PC-3 (cell line): ENCODE measurements around the gene ETV6. TPM values are rescaled to one million over a fixed set of nuclear protein-coding genes. Genes with fewer than 3 reads are reported as not detected.

ENCODE experiments used
- ATAC-seq: fragments of 200-7000 bp; cut with Tn5 transposase; 2 replicates; pipeline ENCODE4 v1.9.1; 2020; ENCODE audit warnings: mild to moderate bottlenecking, moderate library complexity
- BruUV-seq: library from RNA; stranded (reverse); fragments of 400-500 nt; replicated peaks from 2 replicates; lab custom pipeline; 2021; lab: Mats Ljungman, UMichigan
- CTCF ChIA-PET: fragments of 300-600 bp; sonication (Branson Sonifier 250); formaldehyde crosslinking; loops from one replicate; lab custom pipeline; 2022; ENCODE audit warnings: antibody characterized with exemption; lab: Charles Lee
- POLR2A ChIA-PET: fragments of 300-600 bp; sonication (Branson Sonifier 250); formaldehyde crosslinking; loops from one replicate; lab custom pipeline; 2022; ENCODE audit warnings: antibody characterized with exemption; ENCODE audit not compliant: unreplicated experiment; lab: Charles Lee
- DNase-seq: peaks from one replicate; pipeline ENCODE4 v3.0.0-alpha.2; 2015
- H2AFZ ChIP-seq: fragments of 300-600 bp; sonication (generic); 2 replicates; pipeline ENCODE4 v1.6.0; 2016; ENCODE audit warnings: antibody characterized with exemption, low read length
- H3F3A ChIP-seq: fragments of 300-600 bp; sonication (generic); one replicate; pipeline ENCODE4 v1.6.0; 2017; ENCODE audit warnings: antibody characterized with exemption, low read length, control low read depth, mild to moderate bottlenecking; ENCODE audit not compliant: unreplicated experiment
- H3K27ac ChIP-seq: fragments of 300-600 bp; sonication (generic); 2 replicates; pipeline ENCODE4 v1.5.1; 2016; ENCODE audit warnings: mild to moderate bottlenecking, low read length
- H3K27me3 ChIP-seq: fragments of 300-600 bp; sonication (generic); 2 replicates; pipeline ENCODE4 v1.6.1; 2016; ENCODE audit warnings: low read length, mixed read lengths
- H3K36me3 ChIP-seq: fragments of 300-600 bp; sonication (generic); 2 replicates; pipeline ENCODE4 v1.6.1; 2016; ENCODE audit warnings: low read depth, mixed run types, low read length, mixed read lengths
- H3K4me1 ChIP-seq: fragments of 300-600 bp; sonication (generic); 2 replicates; pipeline ENCODE4 v1.5.1; 2016; ENCODE audit warnings: low read length; ENCODE audit not compliant: insufficient read depth
- H3K4me2 ChIP-seq: fragments of 300-600 bp; sonication (generic); 2 replicates; pipeline ENCODE4 v1.6.0; 2016; ENCODE audit warnings: low read length
- H3K4me3 ChIP-seq: fragments of 300-600 bp; sonication (generic); 2 replicates; pipeline ENCODE4 v1.5.1; 2016; ENCODE audit warnings: mild to moderate bottlenecking, low read length, mixed read lengths
- H3K79me2 ChIP-seq: fragments of 300-600 bp; sonication (generic); 2 replicates; pipeline ENCODE4 v1.6.1; 2017; ENCODE audit warnings: low read length, mixed read lengths
- H3K9ac ChIP-seq: fragments of 300-600 bp; sonication (generic); 2 replicates; pipeline ENCODE4 v1.6.0; 2016; ENCODE audit warnings: mild to moderate bottlenecking, low read length
- H3K9me2 ChIP-seq: fragments of 300-600 bp; sonication (generic); replicated peaks from 2 replicates; pipeline ENCODE4 v1.6.1; 2016; ENCODE audit warnings: mixed run types, low read length, mixed read lengths
- H3K9me3 ChIP-seq: fragments of 300-600 bp; sonication (generic); 2 replicates; pipeline ENCODE4 v1.6.1; 2016; ENCODE audit warnings: low read length, mixed read lengths
- H4K20me1 ChIP-seq: fragments of 300-600 bp; sonication (generic); 2 replicates; pipeline ENCODE4 v1.6.1; 2016; ENCODE audit warnings: low read length, mixed read lengths
- CTCF ChIP-seq: fragments of 300-600 bp; sonication (generic); conservative IDR thresholded peaks from 2 replicates; pipeline ENCODE4 v1.5.1; 2017; ENCODE audit warnings: antibody characterized with exemption, low read depth, mild to moderate bottlenecking, low read length
- EZH2 ChIP-seq: fragments of 300-600 bp; sonication (generic); IDR thresholded peaks from one replicate; pipeline ENCODE4 v1.6.1; 2017; ENCODE audit warnings: antibody characterized with exemption, mild to moderate bottlenecking, low read length; ENCODE audit not compliant: unreplicated experiment
- EZH2phosphoT487 ChIP-seq: fragments of 300-600 bp; sonication (generic); IDR thresholded peaks from 2 replicates; pipeline ENCODE4 v1.6.1; 2018; ENCODE audit warnings: mild to moderate bottlenecking, antibody characterized with exemption, low read length, borderline replicate concordance
- intact Hi-C: fragments of 100-400 bp; cut with micrococcal nuclease; formaldehyde crosslinking; loops from 2 replicates; pipeline ENCODE4 v1.9.0; 2023
- total RNA-seq: library from RNA; depleted of rRNA; stranded (reverse); fragments of >200 nt; gene quantifications from 2 replicates; pipeline ENCODE4 v1.2.3, GENCODE V29; 2014

Gene ETV6
- total RNA-seq, 1 experiment from 2014 or later: 5.0 TPM

GRCh38 chr12:11839091-11839641 is 189.7 kb downstream of the ETV6 start:
- H3K36me3 ChIP-seq: no peaks in the 10 kb centered on the region
- H4K20me1 ChIP-seq: no peaks in the 10 kb centered on the region
- DNase-seq (peak; percentile 49), ATAC-seq (peak; percentile 22; the same call in 1 of the 2 replicates)
- no peaks in the 10 kb centered on the region for H3K27me3 ChIP-seq
- no peaks in the 10 kb centered on the region for H3K9me2 ChIP-seq
- no peak overlapping the region for H2AFZ ChIP-seq
- ChIA-PET CTCF (no interaction called here), POLR2A (interaction anchor here (0.6 kb wide), 1 partner anchor 199 kb away, joined by 8 read pairs; no protein-coding TSS in a partner anchor)
- H3F3A ChIP-seq: no peaks in the 10 kb centered on the region
- 0 out of 2 replicates have a peak overlapping the region, but pooled peaks have one; percentile 5 for H3K4me2 ChIP-seq
- no TSS peak for BruUV-seq
- H3K79me2 ChIP-seq: no peaks in the 10 kb centered on the region
- TF ChIP-seq CTCF: no peak
- TF ChIP-seq EZH2: no peak
- TF ChIP-seq EZH2phosphoT487: no peak
- peaks cover 20% of the 10 kb centered on the region for H3K4me1 ChIP-seq
- no peaks in the 10 kb centered on the region for H3K9me3 ChIP-seq
- H3K9ac ChIP-seq: no peak overlapping the region
- H3K4me3 ChIP-seq: no peak overlapping the region
- H3K27ac ChIP-seq: peak overlapping the region; percentile 33; the same call in 1 of the 2 replicates
- intact Hi-C loops: no loop called here

GRCh38 chr12:11840366-11840765 is 190.9 kb downstream of the ETV6 start:
- no peak overlapping the region for H3K27ac ChIP-seq
- no peak for ATAC-seq

More at GRCh38 chr12:11840366-11840765, 190.9 kb downstream of the ETV6 start:
- H3K4me3 ChIP-seq: no peak overlapping the region
- H3F3A ChIP-seq: no peaks in the 10 kb centered on the region
- H3K36me3 ChIP-seq: no peaks in the 10 kb centered on the region
- no peak overlapping the region for H3K9ac ChIP-seq
- ChIA-PET CTCF (no interaction called here), POLR2A (no interaction called here)
- DNase-seq: no peak
- no peak for TF ChIP-seq EZH2phosphoT487
- TF ChIP-seq EZH2: no peak
- TF ChIP-seq CTCF: no peak
- no peaks in the 10 kb centered on the region for H3K27me3 ChIP-seq
- H3K79me2 ChIP-seq: no peaks in the 10 kb centered on the region
- no peaks in the 10 kb centered on the region for H3K9me3 ChIP-seq
- no peaks in the 10 kb centered on the region for H3K9me2 ChIP-seq
- no peak overlapping the region for H2AFZ ChIP-seq
- intact Hi-C loops: no loop called here
- no peak overlapping the region for H3K4me2 ChIP-seq
- no TSS peak for BruUV-seq
- no peaks in the 10 kb centered on the region for H4K20me1 ChIP-seq
- H3K4me1 ChIP-seq: peaks cover 9% of the 10 kb centered on the region; the same call in 1 of the 2 replicates
